ENCODE results near the gene LRRTM4. TPM values are rescaled to one million over a fixed set of nuclear protein-coding genes. Genes with fewer than 3 reads are reported as not detected.

The LRRTM4 gene
- total RNA-seq (2013; cell fraction: nucleolus; rRNA removed) = 0.32 and 0.44 TPM in 2 replicates
- total RNA-seq (2014; rRNA removed) = not detected in 2 replicates
- not detected in 2 replicates for total RNA-seq (2014; rRNA removed; fragmentation: Illumina TruSeq; extraction: Trizol)
- not detected in 2 replicates for total RNA-seq (2021)
- polyA plus RNA-seq (2011; ENCODE audit: low read depth) = not detected
- 1.0 and 1.2 TPM in 2 replicates for polyA plus RNA-seq (2011; rRNA removed)
- 0.57 and 0.58 TPM in 2 replicates for polyA plus RNA-seq (2011; cell fraction: cytosol; rRNA removed)
- polyA plus RNA-seq (2011; cell fraction: nucleus; rRNA removed) = 0.60 and 0.82 TPM in 2 replicates
- 0.07 TPM in 1 of 2 replicates, not detected in the other for polyA plus RNA-seq (2012)
- polyA plus RNA-seq (2014; fragmentation: Illumina TruSeq; extraction: Trizol) = 0.01 TPM in 1 of 2 replicates, not detected in the other
- polyA plus RNA-seq (2014; fragmentation: Nextera tagmentation; extraction: Ambion mirVana) = not detected
- 0.05 TPM in 1 of 2 replicates, not detected in the other for polyA plus RNA-seq (2014; rRNA removed)
- not detected for polyA plus RNA-seq (2016; fragmentation: Nextera tagmentation; extraction: Ambion mirVana)
- polyA minus RNA-seq (2011; rRNA and poly(A)+ RNA removed) = 0.98 and 1.6 TPM in 2 replicates
- polyA minus RNA-seq (2011; cell fraction: cytosol; rRNA and poly(A)+ RNA removed) = 0.40 and 0.52 TPM in 2 replicates
- 2.3 and 2.4 TPM in 2 replicates for polyA minus RNA-seq (2011; cell fraction: nucleus; rRNA and poly(A)+ RNA removed)
- percentile 4 among the genes with signal in this experiment for Bru-seq, nascent RNA
- percentile 8 among the genes with signal in this experiment for BruChase-seq, experiment 1, labeled RNA remaining after a 6-hour chase
- percentile 7 among the genes with signal in this experiment for BruChase-seq, experiment 2, labeled RNA remaining after a 2-hour chase
- long read RNA-seq, experiment 1 = 0 reads
- long read RNA-seq, experiment 2, partial matches to known transcripts = 1 of 9 reads
- long read RNA-seq, experiment 2, other reads (novel, unspliced or antisense) = 8 of 9 reads

- SMC1A ChIA-PET (ENCODE audit: uncharacterized antibody, unreplicated experiment) = no interaction called here
- in situ Hi-C loops (cut with MboI) = no loop called here
- H4K20me1 ChIP-seq (ENCODE audit: control insufficient read depth, insufficient read depth) = no peaks in the 10 kb centered on the region
These were observed at the start of gene LRRTM4 for GRCh38 chr2:77521931-77522470. Gene LRRTM4 (minus strand): TSS chr2:77522376.

GRCh38 chr2:77571545-77571944 is 49.4 kb upstream of the LRRTM4 start:
- no peaks in the 10 kb centered on the region for H4K20me1 ChIP-seq (ENCODE audit: control insufficient read depth, insufficient read depth)
- no peaks in the 10 kb centered on the region for H3K36me3 ChIP-seq (ENCODE audit: control insufficient read depth in 2 of 2, insufficient read depth in 2 of 2, low read length in 1 of 2)
- intact Hi-C loops (cut with micrococcal nuclease; ENCODE audit: unreplicated experiment) (no loop called here), in situ Hi-C loops (cut with MboI) (no loop called here)
- no peak overlapping the region for H2AFZ ChIP-seq (ENCODE audit: control insufficient read depth, low read depth, low read length)
- H3K4me3 ChIP-seq = no peak overlapping the region
- H3K27ac ChIP-seq (ENCODE audit: control insufficient read depth, insufficient read depth) = no peak overlapping the region
- CTCF ChIA-PET = no interaction called here
- no peak overlapping the region for H3K4me2 ChIP-seq (ENCODE audit: control insufficient read depth, insufficient read depth)
- RAD21 ChIA-PET (ENCODE audit: unreplicated experiment) = no interaction called here
- POLR2A ChIA-PET = no interaction called here
- no peaks in the 10 kb centered on the region for H3K9me3 ChIP-seq (replicated peaks; ENCODE audit: control insufficient read depth, insufficient read depth, low read length)
- no peaks in the 10 kb centered on the region for H3K79me2 ChIP-seq (ENCODE audit: control insufficient read depth, insufficient read depth, low read length)
- H3K4me1 ChIP-seq (ENCODE audit: control insufficient read depth, insufficient read depth, low read length) = no peaks in the 10 kb centered on the region
- ATAC-seq (no peak), DNase-seq (ENCODE audit: low read depth, low spot score) (no peak), FAIRE-seq (no peak)
- no peaks in the 10 kb centered on the region for H3K27me3 ChIP-seq (replicated peaks in 1 of 2; ENCODE audit: control insufficient read depth in 2 of 2, insufficient read depth in 2 of 2, low read length in 1 of 2)
- no TSS peak for BruUV-seq (replicated peaks)
- 25% methylated on average over 2 of the region's 2 CpGs for WGBS (ENCODE audit: insufficient coverage, insufficient replicate concordance, low lambda C conversion rate, missing lambda C conversion rate)
- H3K9ac ChIP-seq (ENCODE audit: control insufficient read depth, insufficient read depth, low read length) = no peak overlapping the region
- SMC1A ChIA-PET (ENCODE audit: uncharacterized antibody, unreplicated experiment) = no interaction called here
- TF ChIP-seq SUPT20H (IDR thresholded peaks at IDR 0.05; ENCODE audit: borderline replicate concordance, control insufficient read depth, low read depth, low read length) (no peak), TCF7 (IDR thresholded peaks at IDR 0.05; ENCODE audit: borderline replicate concordance) (no peak), KLF5 (IDR thresholded peaks at IDR 0.05; ENCODE audit: partially characterized antibody) (no peak), FOXK2 (IDR thresholded peaks at IDR 0.05) (no peak), NR2C1 (IDR thresholded peaks at IDR 0.05) (no peak), ETV6 (conservative IDR thresholded peaks at IDR 0.05 in 1 of 2, IDR thresholded peaks at IDR 0.05 in 1 of 2; ENCODE audit: borderline replicate concordance in 1 of 2, low read depth in 1 of 2) (no peak), SMARCA5 (IDR thresholded peaks at IDR 0.05) (no peak), POLR2AphosphoS2 (IDR thresholded peaks at IDR 0.05; ENCODE audit: low read depth, low read length) (no peak), PML (IDR thresholded peaks at IDR 0.05; ENCODE audit: low read length) (no peak), GABPA (IDR thresholded peaks at IDR 0.05; ENCODE audit: low read depth) (no peak), JUND (IDR thresholded peaks at IDR 0.05; ENCODE audit: low read depth, low read length) (no peak)

More at GRCh38 chr2:77521931-77522470, at the start of gene LRRTM4:
- BruUV-seq (replicated peaks) = no TSS peak
- POLR2A ChIA-PET = no interaction called here
- Histone ChIP-seq H3K27ac (ENCODE audit: control insufficient read depth, insufficient read depth) (no peak within 1 kb of the TSS), H3K9me3 (replicated peaks; ENCODE audit: control insufficient read depth, insufficient read depth, low read length) (no peaks in the 10 kb centered on the region), H2AFZ (ENCODE audit: control insufficient read depth, low read depth, low read length) (no peak within 1 kb of the TSS), H3K27me3 (replicated peaks in 1 of 2; ENCODE audit: control insufficient read depth in 2 of 2, insufficient read depth in 2 of 2, low read length in 1 of 2) (no peaks in the 10 kb centered on the region), H3K9ac (ENCODE audit: control insufficient read depth, insufficient read depth, low read length) (no peak within 1 kb of the TSS), H3K4me3 (no peak within 1 kb of the TSS), H3K36me3 (ENCODE audit: control insufficient read depth in 2 of 2, insufficient read depth in 2 of 2, low read length in 1 of 2) (no peaks in the 10 kb centered on the region), H3K4me2 (ENCODE audit: control insufficient read depth, insufficient read depth) (no peak within 1 kb of the TSS), H3K79me2 (ENCODE audit: control insufficient read depth, insufficient read depth, low read length) (no peaks in the 10 kb centered on the region), H3K4me1 (ENCODE audit: control insufficient read depth, insufficient read depth, low read length) (no peaks in the 10 kb centered on the region)
- 3% methylated on average over 3 of the region's 4 CpGs for WGBS (ENCODE audit: insufficient coverage, insufficient replicate concordance, low lambda C conversion rate, missing lambda C conversion rate)
- RAD21 ChIA-PET (ENCODE audit: unreplicated experiment) = interaction anchor here (1.0 kb wide), 1 partner anchor 569 kb away, joined by 4 read pairs; no protein-coding TSS in a partner anchor
- ATAC-seq (peak; percentile 33), DNase-seq (ENCODE audit: low read depth, low spot score) (no peak), FAIRE-seq (no peak)
- no peak for TF ChIP-seq EZH2 (IDR thresholded peaks at IDR 0.05; ENCODE audit: borderline replicate concordance, control insufficient read depth, low read depth, low read length)
- intact Hi-C loops (cut with micrococcal nuclease; ENCODE audit: unreplicated experiment) = no loop called here
- CTCF ChIA-PET = interaction anchor here (1.2 kb wide), 1 partner anchor 10 kb away, joined by 3 read pairs; no protein-coding TSS in a partner anchor

Measured in GM12878 (cell line).